Lower leg skin (tissue), 4 donors: Measurements from ENCODE around the gene MYRIP. TPM values are rescaled to one million over a fixed set of nuclear protein-coding genes. Genes with fewer than 3 reads are reported as not detected.
A peak's percentile ranks its signal among the peaks of the same experiment; 100 is the strongest.

Experiments used
- DNase-seq, 2 donors: peaks; one replicate each; pipeline ENCODE4 v3.0.0-alpha.2; 2019; ENCODE audit warnings: low spot score in 2 of 2
- H3K4me3 ChIP-seq: fragments of 200-600 bp; sonication (generic); 2 replicates; pipeline ENCODE4 v1.5.1; 2017; ENCODE audit warnings: mild to moderate bottlenecking, low read depth; ENCODE audit not compliant: poor library complexity, severe bottlenecking
- POLR2A ChIP-seq, 2 donors: fragments of 450-650 bp; IDR thresholded peaks; one replicate each; pipeline ENCODE4 v1.6.1; 2016 to 2017; ENCODE audit warnings: antibody characterized with exemption in 2 of 2, mild to moderate bottlenecking in 1 of 2, moderate library complexity in 1 of 2
- WGBS, 2 donors: methylation state at CpG; one replicate each; pipeline ENCODE4 v1.1.5; 2018; 5-methylcytosine and 5-hydroxymethylcytosine counted together
- intact Hi-C: fragments of 100-400 bp; cut with DNase I; formaldehyde crosslinking; loops from one replicate; pipeline ENCODE4 v1.15.0; 2023; ENCODE audit warnings: low total_unique reads
- total RNA-seq, 4 donors: library from RNA; depleted of rRNA; stranded (reverse); fragments of >200 nt; gene quantifications; one replicate each; pipeline ENCODE4 v1.1.0, GENCODE V29; 2016
- TF ChIP-seq, protein P1 (sequence below), 3 donors: fragments of 450-650 bp; IDR thresholded peaks; one replicate each; pipeline ENCODE4 v1.5.1; 2016; ENCODE audit warnings: antibody characterized with exemption in 3 of 3, mild to moderate bottlenecking in 3 of 3, moderate library complexity in 2 of 3

Gene MYRIP
- total RNA-seq, 4 donors from 2014 or later, result 1.2 to 2.9 (median 1.5) TPM

GRCh38 chr3:40037582-40037981, 228.2 kb downstream of the MYRIP start:
- DNase-seq, result no peak
- H3K4me3 ChIP-seq, result no peak overlapping the region
- intact Hi-C loops, result no loop called here
- TF ChIP-seq, protein P1, sequence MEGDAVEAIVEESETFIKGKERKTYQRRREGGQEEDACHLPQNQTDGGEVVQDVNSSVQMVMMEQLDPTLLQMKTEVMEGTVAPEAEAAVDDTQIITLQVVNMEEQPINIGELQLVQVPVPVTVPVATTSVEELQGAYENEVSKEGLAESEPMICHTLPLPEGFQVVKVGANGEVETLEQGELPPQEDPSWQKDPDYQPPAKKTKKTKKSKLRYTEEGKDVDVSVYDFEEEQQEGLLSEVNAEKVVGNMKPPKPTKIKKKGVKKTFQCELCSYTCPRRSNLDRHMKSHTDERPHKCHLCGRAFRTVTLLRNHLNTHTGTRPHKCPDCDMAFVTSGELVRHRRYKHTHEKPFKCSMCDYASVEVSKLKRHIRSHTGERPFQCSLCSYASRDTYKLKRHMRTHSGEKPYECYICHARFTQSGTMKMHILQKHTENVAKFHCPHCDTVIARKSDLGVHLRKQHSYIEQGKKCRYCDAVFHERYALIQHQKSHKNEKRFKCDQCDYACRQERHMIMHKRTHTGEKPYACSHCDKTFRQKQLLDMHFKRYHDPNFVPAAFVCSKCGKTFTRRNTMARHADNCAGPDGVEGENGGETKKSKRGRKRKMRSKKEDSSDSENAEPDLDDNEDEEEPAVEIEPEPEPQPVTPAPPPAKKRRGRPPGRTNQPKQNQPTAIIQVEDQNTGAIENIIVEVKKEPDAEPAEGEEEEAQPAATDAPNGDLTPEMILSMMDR (IDR thresholded peaks at IDR 0.05), result no peak
- TF ChIP-seq POLR2A (IDR thresholded peaks at IDR 0.05), result no peak

GRCh38 chr3:40042752-40043443, 233.5 kb downstream of the MYRIP start:
- DNase-seq, result no peak
- H3K4me3 ChIP-seq, result no peak overlapping the region
- no peak for TF ChIP-seq POLR2A (IDR thresholded peaks at IDR 0.05)
- TF ChIP-seq, protein P1 (IDR thresholded peaks at IDR 0.05), result no peak
- 62% methylated on average over 4 of the region's 4 CpGs for WGBS, 2 donors
- intact Hi-C loops, result no loop called here

GRCh38 chr3:40043444-40043755, 234.0 kb downstream of the MYRIP start:
- TF ChIP-seq, protein P1 (IDR thresholded peaks at IDR 0.05), result no peak
- no peak for TF ChIP-seq POLR2A (IDR thresholded peaks at IDR 0.05)
- WGBS, 2 donors, result 15 to 26% methylated on average over 1 of the region's 1 CpG
- intact Hi-C loops, result no loop called here
- no peak for DNase-seq
- no peak overlapping the region for H3K4me3 ChIP-seq

DNA sequence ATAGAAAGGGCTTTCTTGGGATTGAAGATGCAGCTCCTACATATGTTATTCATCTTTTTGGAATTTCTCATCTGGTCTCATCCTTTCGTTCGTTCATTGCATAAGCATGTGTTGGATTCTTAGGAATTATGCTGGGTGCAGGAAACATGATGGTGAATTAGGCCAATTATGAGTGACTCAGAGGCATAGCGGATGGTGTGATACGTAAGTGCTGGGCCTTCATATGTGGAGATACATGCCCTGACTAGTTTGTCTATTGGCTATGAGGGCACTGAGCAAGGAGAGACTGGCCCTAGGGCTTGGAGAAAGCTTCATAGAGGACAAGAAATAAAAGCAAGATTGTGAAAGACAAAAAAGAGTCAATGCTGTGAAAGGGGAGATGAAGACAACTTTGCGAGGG, 235.1 kb downstream of the MYRIP start:
- no peak for TF ChIP-seq POLR2A (IDR thresholded peaks at IDR 0.05)
- TF ChIP-seq, protein P1 (IDR thresholded peaks at IDR 0.05), result no peak
- peak in 1 of 2 donors; percentile 19 for DNase-seq
- 43 to 45% methylated on average over 5 of the region's 5 CpGs for WGBS, 2 donors
- H3K4me3 ChIP-seq, result no peak overlapping the region
- intact Hi-C loops, result no loop called here

- no peak overlapping the region for H3K4me3 ChIP-seq
- intact Hi-C loops, result no loop called here
- TF ChIP-seq, protein P1 (IDR thresholded peaks at IDR 0.05), result no peak
- TF ChIP-seq POLR2A (IDR thresholded peaks at IDR 0.05), result no peak
- 81 to 85% methylated on average over 2 of the region's 2 CpGs for WGBS, 2 donors
- DNase-seq, result no peak
Observed at GRCh38 chr3:40045051-40045450, 235.6 kb downstream of the MYRIP start.

DNA sequence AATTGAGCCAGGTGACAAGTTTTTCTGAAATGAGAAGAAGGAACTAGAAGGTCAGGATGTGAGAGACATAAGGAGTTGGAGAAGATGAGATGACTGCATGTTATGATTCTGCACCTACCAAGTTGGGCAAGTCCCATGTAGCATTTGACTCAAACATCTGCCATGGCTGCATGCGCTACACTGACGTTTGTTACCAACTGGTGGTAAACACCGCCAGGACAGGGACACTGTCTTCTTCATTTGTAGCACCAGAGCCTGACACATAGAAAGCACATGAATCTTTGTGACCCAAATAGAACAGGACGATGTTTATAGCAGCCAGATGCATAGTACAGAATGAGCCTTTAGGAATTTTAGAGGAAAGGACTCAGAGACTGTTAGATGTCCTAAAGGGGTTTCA, 236.7 kb downstream of the MYRIP start:
- DNase-seq, result no peak
- TF ChIP-seq, protein P1 (IDR thresholded peaks at IDR 0.05), result no peak
- no peak for TF ChIP-seq POLR2A (IDR thresholded peaks at IDR 0.05)
- WGBS, 2 donors, result 88 to 93% methylated on average over 4 of the region's 4 CpGs
- intact Hi-C loops, result no loop called here
- H3K4me3 ChIP-seq, result no peak overlapping the region
